Esophagus muscularis mucosa (tissue), 4 donors: ENCODE data around the gene SERPINB5.

Source experiments
- CTCF ChIP-seq, 3 experiments: fragments of 200-600 bp in 2 of 3; fragments of 450-650 bp in 1 of 3; sonication (generic) in 2 of 3; IDR thresholded peaks; one replicate each; pipeline ENCODE4 v1.5.1; 2017 to 2019; ENCODE audit warnings: antibody characterized with exemption in 3 of 3, mild to moderate bottlenecking in 2 of 3, moderate library complexity in 1 of 3
- EP300 ChIP-seq: sonication (generic); formaldehyde crosslinking; IDR thresholded peaks from one replicate; pipeline ENCODE4 v1.6.1; 2017; ENCODE audit warnings: antibody characterized with exemption
- POLR2A ChIP-seq: fragments of 450-650 bp; IDR thresholded peaks from one replicate; pipeline ENCODE4 v1.6.1; 2017; ENCODE audit warnings: antibody characterized with exemption, moderate library complexity, mild to moderate bottlenecking, low read depth
- POLR2AphosphoS5 ChIP-seq, 2 donors: sonication (generic); formaldehyde crosslinking; IDR thresholded peaks; one replicate each; pipeline ENCODE4 v1.6.1; 2017; ENCODE audit warnings: antibody characterized with exemption in 2 of 2

GRCh38 chr18:63534615-63535014 is 57.9 kb downstream of the SERPINB5 start:
- TF ChIP-seq CTCF (IDR thresholded peaks at IDR 0.05) (no peak), POLR2A (no peak), EP300 (no peak), POLR2AphosphoS5 (IDR thresholded peaks at IDR 0.05) (no peak)
